Hypothalamus (tissue), 51 donors: ENCODE measurements around the gene OSBPL3.

Experiments used
- DNase-seq, 51 donors: peaks; one replicate each; lab custom pipeline; 2025; lab: John Stamatoyannopoulos, UW

The OSBPL3 gene

DNA sequence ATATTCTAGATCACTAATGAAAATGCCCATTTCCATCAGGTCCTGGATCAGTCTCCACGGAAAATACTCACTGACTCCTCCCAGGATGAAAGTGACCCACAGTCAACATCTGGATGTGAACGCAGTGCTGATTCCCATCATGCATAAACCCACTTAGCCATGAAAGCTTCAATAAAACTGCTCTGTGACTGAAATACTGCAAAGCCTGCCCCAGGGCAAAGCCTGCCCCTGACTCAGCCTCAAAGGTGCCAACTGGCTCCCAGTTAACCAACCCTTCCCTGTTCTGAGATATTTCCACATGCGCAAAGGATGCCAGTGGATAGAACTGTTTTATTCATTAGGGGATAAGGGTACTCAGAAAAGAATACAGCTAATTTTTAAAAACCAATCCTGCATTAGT lies 24.0 kb downstream of the OSBPL3 start:
- DNase-seq = no peak

- DNase-seq = no peak
Measured at GRCh38 chr7:24955313-24955712, 24.7 kb downstream of the OSBPL3 start.

GRCh38 chr7:24952464-24952863 lies 27.5 kb downstream of the OSBPL3 start:
- DNase-seq = no peak

DNA sequence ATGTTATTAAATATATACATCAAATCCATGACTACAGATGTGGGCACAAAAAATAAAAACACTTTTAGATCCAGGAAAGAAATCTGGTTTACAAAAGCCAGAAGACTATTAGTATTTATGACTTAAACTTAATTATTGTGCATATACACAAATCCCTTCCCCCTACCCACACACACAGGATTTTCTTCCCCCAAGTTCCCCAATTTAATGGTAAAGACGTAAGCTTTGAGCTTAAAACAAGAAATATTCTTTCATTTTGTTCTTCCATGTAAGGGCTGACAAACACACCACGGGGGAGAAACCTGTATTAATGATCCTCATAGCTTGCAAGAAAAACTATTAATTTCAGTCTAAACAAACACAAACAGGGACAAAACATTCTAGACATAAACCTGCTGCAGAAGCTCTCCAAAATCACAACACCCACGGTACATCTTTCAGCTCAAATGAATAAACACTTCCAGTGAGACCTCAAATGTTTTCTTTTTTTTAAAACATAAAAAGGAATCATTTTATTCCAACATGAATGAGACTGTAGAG lies 28.5 kb downstream of the OSBPL3 start:
- peak in 1 of 51 donors; percentile 8 for DNase-seq

DNA sequence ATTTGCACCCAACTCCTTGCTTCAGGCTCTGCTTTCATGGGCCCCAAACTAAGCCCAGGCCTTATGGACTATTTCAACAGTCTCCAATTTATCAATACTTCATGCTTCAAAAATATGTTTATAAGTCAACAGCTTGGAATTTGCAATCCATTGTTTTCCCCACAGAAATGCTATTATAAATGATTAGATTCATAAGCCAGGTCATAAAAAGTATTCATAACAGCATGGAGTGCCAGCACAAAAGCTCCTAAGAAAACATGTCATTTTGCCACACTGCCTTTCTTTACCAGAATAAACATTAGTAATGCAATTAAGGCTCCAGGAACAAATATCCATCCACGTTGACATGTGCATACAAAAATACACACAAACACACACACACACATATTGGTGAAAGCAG lies 30.1 kb downstream of the OSBPL3 start:
- DNase-seq = no peak

DNA sequence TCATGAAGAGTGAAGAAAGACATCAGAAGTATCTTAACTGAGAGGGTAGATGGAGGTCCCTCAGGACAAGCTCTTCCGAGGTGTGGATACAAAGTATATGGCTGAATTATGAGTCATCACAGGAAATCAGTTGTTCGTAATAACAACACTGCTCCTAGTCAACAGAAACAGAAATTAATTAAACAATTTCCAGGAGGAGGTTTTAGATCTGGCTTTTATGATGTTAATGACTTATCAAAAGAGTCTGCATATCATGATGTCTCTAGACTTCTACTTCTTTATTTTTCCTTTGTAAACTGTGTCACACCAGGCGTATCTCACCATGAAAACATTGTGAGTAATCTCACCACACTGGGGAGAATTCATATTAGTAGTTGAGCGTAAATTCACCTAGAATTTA lies 31.2 kb downstream of the OSBPL3 start:
- DNase-seq = no peak

DNA sequence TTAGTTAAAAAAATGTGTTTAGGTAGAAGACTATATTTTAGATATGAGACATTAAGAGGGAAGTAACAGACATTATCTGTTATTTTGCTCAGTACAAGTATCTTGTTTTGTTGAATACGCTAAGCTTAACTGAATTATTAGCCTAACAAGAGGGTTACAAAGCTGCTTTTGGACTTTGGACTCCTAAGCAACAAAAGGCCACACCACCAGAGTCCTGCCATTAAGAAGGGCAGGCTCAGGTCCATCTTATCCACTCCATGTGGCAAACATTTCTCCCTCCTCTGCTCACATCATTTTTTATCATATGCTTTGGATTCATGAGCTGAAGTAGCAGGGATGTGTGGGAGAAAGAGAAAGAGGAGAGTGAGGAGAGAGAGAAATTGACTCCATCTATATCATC lies 33.5 kb downstream of the OSBPL3 start:
- no peak for DNase-seq

- no peak for DNase-seq
Measured at GRCh38 chr7:24945899-24946298, 34.1 kb downstream of the OSBPL3 start.

GRCh38 chr7:24943096-24943948 lies 36.7 kb downstream of the OSBPL3 start:
- DNase-seq = no peak

- no peak for DNase-seq
Measured at GRCh38 chr7:24942226-24942625, 37.8 kb downstream of the OSBPL3 start.

- DNase-seq = no peak
Measured at GRCh38 chr7:24939416-24939815, 40.6 kb downstream of the OSBPL3 start.

DNA sequence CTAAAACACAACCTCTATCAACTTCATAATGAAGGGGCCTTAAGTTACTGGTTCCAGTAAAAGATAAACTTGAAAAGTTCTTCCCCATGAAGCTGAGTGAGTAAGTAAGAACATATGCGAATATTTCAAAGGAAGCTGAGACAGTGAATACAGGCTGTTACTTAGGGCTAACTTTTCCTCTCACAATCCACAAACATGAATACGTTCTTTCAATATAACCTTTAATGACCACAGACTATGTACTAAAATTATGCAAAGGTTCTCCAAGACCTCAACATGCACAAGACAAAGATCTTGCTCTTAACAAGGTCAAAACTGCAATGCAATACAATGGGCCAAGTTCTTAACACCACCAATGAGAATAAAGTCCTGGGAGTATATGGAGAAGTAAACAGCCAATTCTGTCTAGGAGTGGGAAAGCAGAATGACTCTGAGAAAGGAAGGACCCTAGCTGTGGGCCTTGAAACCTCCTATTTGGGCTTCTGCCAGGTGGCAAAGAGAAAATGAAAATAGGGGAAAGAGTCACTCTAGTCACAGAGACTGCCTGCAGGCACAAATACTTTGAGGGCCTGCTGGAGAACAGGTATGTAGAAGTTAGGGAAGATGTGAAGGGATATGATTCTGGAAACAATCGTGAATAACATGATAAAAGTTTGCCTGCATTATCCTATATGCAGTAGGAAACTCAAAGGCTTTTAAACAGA lies 43.7 kb downstream of the OSBPL3 start:
- no peak for DNase-seq

- no peak for DNase-seq
Measured at GRCh38 chr7:24933298-24933697, 46.7 kb downstream of the OSBPL3 start.

GRCh38 chr7:24932815-24933214 lies 47.2 kb downstream of the OSBPL3 start:
- DNase-seq = peak in 5 of 51 donors; percentile 2 to 29 (median 9)

DNA sequence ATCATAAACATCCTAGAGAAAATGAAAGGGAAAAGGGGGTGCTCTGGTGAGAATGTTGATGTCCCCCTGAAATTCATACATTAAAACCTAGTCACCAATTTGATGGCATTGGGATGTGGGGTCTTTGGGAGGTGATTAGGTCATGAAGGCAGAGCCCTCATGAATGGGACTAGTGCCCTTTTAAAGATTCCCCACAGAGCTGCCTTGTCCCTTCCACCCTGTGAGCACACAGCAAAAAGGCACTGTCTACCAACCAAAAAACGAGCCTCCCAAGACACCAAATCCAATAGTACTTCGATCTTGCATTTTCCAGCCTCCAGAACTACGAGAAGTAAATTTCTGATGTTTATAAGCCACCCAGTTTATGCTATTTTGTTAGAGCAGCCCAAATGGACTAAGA lies 47.6 kb downstream of the OSBPL3 start:
- DNase-seq = no peak

- DNase-seq = no peak
Measured at GRCh38 chr7:24931844-24932243, 48.1 kb downstream of the OSBPL3 start.

DNA sequence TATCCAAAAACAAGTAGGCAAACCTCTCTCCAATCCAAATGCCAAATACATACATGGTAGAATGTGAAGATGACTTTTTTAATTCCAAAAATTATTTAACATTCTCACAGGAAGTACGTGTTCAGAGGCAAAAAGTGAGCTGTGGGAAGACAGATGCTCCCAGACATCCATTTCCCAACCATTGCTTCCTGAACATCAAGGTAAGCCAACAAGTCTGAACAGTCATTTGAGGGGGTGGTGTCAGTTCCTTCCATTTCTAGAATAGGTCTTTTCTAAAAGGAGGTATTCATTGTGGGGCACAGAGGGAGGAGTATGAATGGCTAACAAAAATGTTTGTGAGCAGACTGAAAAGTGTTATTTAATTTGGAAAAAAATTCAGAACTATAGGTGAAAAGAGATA lies 49.1 kb downstream of the OSBPL3 start:
- no peak for DNase-seq

DNA sequence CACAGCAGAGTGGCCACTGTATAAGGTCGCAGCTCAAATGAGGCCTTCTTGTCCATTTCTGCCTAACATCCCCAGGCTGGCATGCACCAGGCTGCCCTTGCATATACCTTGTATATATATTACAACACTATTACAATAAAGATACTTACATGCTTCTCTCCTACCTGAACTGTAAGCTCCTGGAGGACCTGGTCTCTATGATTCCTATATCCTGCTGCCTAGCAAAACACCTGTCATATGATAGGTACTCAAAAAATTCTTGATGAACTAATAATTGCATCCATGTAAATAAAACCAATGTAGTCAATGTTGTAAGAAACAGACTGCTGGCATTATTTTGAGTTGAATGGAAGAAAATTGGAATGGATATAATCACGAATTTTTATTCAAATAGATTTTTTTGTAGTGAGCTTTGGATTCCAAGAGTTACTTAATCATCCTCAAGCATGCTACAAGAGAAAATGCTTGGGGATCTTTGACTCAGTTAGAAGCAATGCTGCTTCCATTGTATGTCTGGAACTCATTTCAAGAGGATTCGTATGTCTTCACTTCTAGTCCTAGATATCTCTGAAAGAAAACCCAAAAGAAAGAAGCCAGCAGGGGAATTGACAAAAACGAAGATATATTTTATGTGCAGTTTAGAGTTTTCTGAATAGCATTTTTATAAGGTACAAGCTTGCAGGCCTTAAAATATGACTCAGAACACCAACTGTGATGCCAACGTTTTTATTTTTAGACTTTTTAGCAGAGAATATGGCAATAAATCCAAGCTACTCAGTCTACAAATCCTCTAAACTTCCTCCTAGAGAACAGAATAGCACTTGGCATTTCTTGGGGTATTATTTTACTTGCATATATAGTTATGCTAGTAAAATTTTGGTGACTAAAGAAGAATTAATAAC lies 53.1 kb downstream of the OSBPL3 start:
- peak in 1 of 51 donors; percentile 3 for DNase-seq

DNA sequence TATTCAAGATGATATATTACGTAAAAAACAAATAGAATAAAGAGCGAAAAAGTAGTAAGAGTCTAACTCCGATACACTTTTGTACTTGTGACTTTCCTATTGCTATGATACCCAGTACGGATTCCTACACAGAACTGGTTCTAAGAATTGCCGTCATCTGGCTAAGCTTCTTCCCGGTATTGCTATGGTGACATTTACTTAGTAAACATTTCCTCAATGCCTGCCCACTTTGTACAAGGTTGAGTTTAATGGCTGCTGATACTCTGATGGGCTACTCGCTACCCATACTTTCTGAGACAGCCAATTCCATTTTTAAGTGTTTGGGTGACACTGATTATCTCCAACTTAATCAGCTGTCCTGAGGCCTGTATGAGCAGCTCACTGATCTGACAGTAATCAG lies 55.6 kb downstream of the OSBPL3 start:
- DNase-seq = no peak

DNA sequence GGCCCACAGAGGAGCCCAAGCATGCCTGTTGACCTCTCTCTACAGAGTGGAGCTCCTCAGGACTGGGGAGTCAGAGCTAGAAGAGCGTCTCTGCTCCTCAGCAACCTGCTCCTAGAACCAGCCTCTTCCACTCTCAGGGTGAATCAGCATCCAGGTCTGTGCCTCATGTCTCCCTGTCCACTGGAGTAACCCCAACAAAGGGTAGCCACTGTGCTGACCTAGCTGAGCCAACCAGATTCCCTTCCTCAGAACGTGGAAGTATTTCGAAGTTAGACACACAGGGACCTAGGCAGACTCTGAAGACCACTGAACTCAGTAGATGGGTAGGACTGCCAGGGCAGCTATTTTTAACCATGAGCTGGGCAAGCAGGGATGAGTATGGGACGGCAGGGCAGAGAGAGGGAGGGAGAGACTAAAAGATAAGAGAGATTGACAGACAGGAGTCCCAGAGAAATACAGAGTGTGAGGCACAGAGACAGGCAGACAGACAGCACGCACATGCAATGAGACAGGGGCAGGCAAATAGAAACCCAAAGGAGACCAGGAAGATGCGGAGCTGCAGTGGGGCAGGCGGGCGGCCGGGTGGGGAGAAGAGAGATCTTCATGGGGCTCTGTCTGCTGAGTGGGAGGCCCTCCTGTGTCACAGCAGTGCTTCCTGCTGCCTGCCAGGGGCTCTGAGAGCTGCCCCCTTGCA lies 56.7 kb downstream of the OSBPL3 start:
- no peak for DNase-seq
